ENCODE data around the gene IGF1. TPM values are rescaled to one million over a fixed set of nuclear protein-coding genes. Genes with fewer than 3 reads are reported as not detected.

Gene IGF1
- total and polyA plus RNA-seq, 2 experiments from 2014 or later, result not detected

- DNase-seq (ENCODE audit: low read depth in 1 of 2, low spot score in 1 of 2), result no peak
- no peaks in the 10 kb centered on the region for H3K36me3 ChIP-seq
- H3K27me3 ChIP-seq, result no peaks in the 10 kb centered on the region
- no peak overlapping the region for H3K27ac ChIP-seq
- TF ChIP-seq CTCF (IDR thresholded peaks at IDR 0.05; ENCODE audit: low read depth, low read length), result no peak
- no peaks in the 10 kb centered on the region for H3K9me3 ChIP-seq (ENCODE audit: low read depth)
- H3K4me1 ChIP-seq (ENCODE audit: low read depth), result no peaks in the 10 kb centered on the region
- H3K4me3 ChIP-seq, result no peak overlapping the region
These were observed 61.1 kb downstream of the IGF1 start for GRCh38 chr12:102419094-102419764.

GRCh38 chr12:102417055-102417454 is 63.3 kb downstream of the IGF1 start:
- no peak for TF ChIP-seq CTCF (IDR thresholded peaks at IDR 0.05; ENCODE audit: low read depth, low read length)
- Histone ChIP-seq H3K27ac (no peak overlapping the region), H3K4me3 (no peak overlapping the region), H3K36me3 (no peaks in the 10 kb centered on the region), H3K4me1 (ENCODE audit: low read depth) (no peaks in the 10 kb centered on the region), H3K9me3 (ENCODE audit: low read depth) (no peaks in the 10 kb centered on the region), H3K27me3 (no peaks in the 10 kb centered on the region)
- DNase-seq (ENCODE audit: low read depth in 1 of 2, low spot score in 1 of 2), result no peak

GRCh38 chr12:102415515-102415914 is 64.8 kb downstream of the IGF1 start:
- Histone ChIP-seq H3K4me3 (no peak overlapping the region), H3K27ac (no peak overlapping the region), H3K9me3 (ENCODE audit: low read depth) (no peaks in the 10 kb centered on the region), H3K4me1 (ENCODE audit: low read depth) (no peaks in the 10 kb centered on the region), H3K36me3 (no peaks in the 10 kb centered on the region), H3K27me3 (no peaks in the 10 kb centered on the region)
- TF ChIP-seq CTCF (IDR thresholded peaks at IDR 0.05; ENCODE audit: low read depth, low read length), result no peak
- DNase-seq (ENCODE audit: low read depth in 1 of 2, low spot score in 1 of 2), result no peak

- TF ChIP-seq CTCF (IDR thresholded peaks at IDR 0.05; ENCODE audit: low read depth, low read length), result no peak
- no peaks in the 10 kb centered on the region for H3K27me3 ChIP-seq
- no peaks in the 10 kb centered on the region for H3K36me3 ChIP-seq
- DNase-seq (ENCODE audit: low read depth in 1 of 2, low spot score in 1 of 2), result no peak
- H3K4me3 ChIP-seq, result no peak overlapping the region
- H3K9me3 ChIP-seq (ENCODE audit: low read depth), result no peaks in the 10 kb centered on the region
- no peaks in the 10 kb centered on the region for H3K4me1 ChIP-seq (ENCODE audit: low read depth)
- H3K27ac ChIP-seq, result no peak overlapping the region
These were observed 67.0 kb downstream of the IGF1 start for GRCh38 chr12:102413396-102413795.

GRCh38 chr12:102410511-102410910 is 69.9 kb downstream of the IGF1 start:
- H3K4me3 ChIP-seq, result no peak overlapping the region

More at GRCh38 chr12:102410511-102410910, 69.9 kb downstream of the IGF1 start:
- no peaks in the 10 kb centered on the region for H3K36me3 ChIP-seq
- no peak overlapping the region for H3K27ac ChIP-seq
- no peaks in the 10 kb centered on the region for H3K4me1 ChIP-seq (ENCODE audit: low read depth)
- TF ChIP-seq CTCF (IDR thresholded peaks at IDR 0.05; ENCODE audit: low read depth, low read length), result no peak
- DNase-seq (ENCODE audit: low read depth in 1 of 2, low spot score in 1 of 2), result no peak
- no peaks in the 10 kb centered on the region for H3K9me3 ChIP-seq (ENCODE audit: low read depth)
- no peaks in the 10 kb centered on the region for H3K27me3 ChIP-seq

All from cardiac muscle cell (in vitro differentiated cells and primary cell).